IMR-90 (cell line): ENCODE results near the gene MYCBP. TPM values are rescaled to one million over a fixed set of nuclear protein-coding genes. Genes with fewer than 3 reads are reported as not detected.

ENCODE experiments used
- ATAC-seq: fragments of 200-7000 bp; cut with Tn5 transposase; 2 replicates; pipeline ENCODE4 v1.9.1; 2020; ENCODE audit warnings: low read depth, mild to moderate bottlenecking, moderate library complexity
- BruUV-seq: library from RNA; stranded (reverse); fragments of 400-500 nt; replicated peaks from 2 replicates; lab custom pipeline; 2021; lab: Mats Ljungman, UMichigan
- CTCF ChIA-PET: fragments of 300-600 bp; formaldehyde crosslinking; extraction: SDS; loops from one replicate; lab custom pipeline; 2021; ENCODE audit warnings: antibody characterized with exemption; lab: Yijun Ruan, JAX
- POLR2A ChIA-PET: fragments of 300-600 bp; sonication (Branson Sonifier 250); formaldehyde crosslinking; loops from one replicate; lab custom pipeline; 2022; ENCODE audit warnings: antibody characterized with exemption; ENCODE audit not compliant: unreplicated experiment; lab: Charles Lee
- DNase-seq: peaks from one replicate; pipeline ENCODE4 v3.0.0; 2013
- H2AFZ ChIP-seq: replicated peaks from 2 replicates; pipeline ENCODE3; 2013; ENCODE audit warnings: low read length, mild to moderate bottlenecking; ENCODE audit not compliant: poor library complexity
- H2AK5ac ChIP-seq: 2 replicates; pipeline ENCODE4 v1.6.1; 2013; ENCODE audit warnings: low read depth, low read length, inconsistent platforms
- H2AK9ac ChIP-seq: replicated peaks from 2 replicates; pipeline ENCODE3; 2013; ENCODE audit warnings: mild to moderate bottlenecking, low read depth, low read length, moderate library complexity; ENCODE audit not compliant: poor library complexity
- H2BK120ac ChIP-seq: 2 replicates; pipeline ENCODE4 v1.6.1; 2013; ENCODE audit warnings: low read depth, low read length, inconsistent platforms
- H2BK15ac ChIP-seq: 3 replicates; pipeline ENCODE4 v1.6.1; 2013; ENCODE audit warnings: low read depth, low read length, inconsistent platforms
- H2BK20ac ChIP-seq: 2 replicates; pipeline ENCODE4 v1.6.1; 2013; ENCODE audit warnings: low read depth, mild to moderate bottlenecking, inconsistent platforms, low read length, moderate library complexity
- H2BK5ac ChIP-seq: 2 replicates; pipeline ENCODE4 v1.6.1; 2013; ENCODE audit warnings: mild to moderate bottlenecking, low read depth, low read length, inconsistent platforms; ENCODE audit not compliant: poor library complexity, severe bottlenecking
- H3K14ac ChIP-seq: replicated peaks from 2 replicates; pipeline ENCODE4 v1.6.1; 2013; ENCODE audit warnings: low read depth, low read length, inconsistent platforms
- H3K18ac ChIP-seq: 2 replicates; pipeline ENCODE4 v1.6.1; 2013; ENCODE audit warnings: low read depth, low read length, control low read depth
- H3K23ac ChIP-seq: 2 replicates; pipeline ENCODE4 v1.6.1; 2013; ENCODE audit warnings: low read depth, low read length, inconsistent platforms
- H3K27ac ChIP-seq: 2 replicates; pipeline ENCODE4 v1.5.1; 2013; ENCODE audit warnings: mild to moderate bottlenecking, control low read depth, low read length; ENCODE audit not compliant: insufficient read depth
- H3K27me3 ChIP-seq: 2 replicates; pipeline ENCODE4 v1.6.1; 2013; ENCODE audit warnings: low read length; ENCODE audit not compliant: control insufficient read depth, insufficient read depth
- H3K36me3 ChIP-seq: 2 replicates; pipeline ENCODE4 v1.6.1; 2013; ENCODE audit warnings: low read length, mixed read lengths; ENCODE audit not compliant: control insufficient read depth, insufficient read depth
- H3K4ac ChIP-seq: 2 replicates; pipeline ENCODE4 v1.6.1; 2013; ENCODE audit warnings: low read depth, low read length, inconsistent platforms
- H3K4me1 ChIP-seq: 2 replicates; pipeline ENCODE4 v1.6.1; 2013; ENCODE audit warnings: low read length, mixed read lengths; ENCODE audit not compliant: control insufficient read depth, insufficient read depth
- H3K4me2 ChIP-seq: 2 replicates; pipeline ENCODE4 v1.6.1; 2013; ENCODE audit warnings: low read depth, mild to moderate bottlenecking, control low read depth, low read length, moderate library complexity
- H3K4me3 ChIP-seq: 2 replicates; pipeline ENCODE4 v1.5.1; 2013; ENCODE audit warnings: low read depth, mild to moderate bottlenecking, control low read depth, low read length, moderate library complexity; ENCODE audit not compliant: insufficient read depth
- H3K56ac ChIP-seq: 2 replicates; pipeline ENCODE4 v1.6.1; 2013; ENCODE audit warnings: low read length, inconsistent platforms; ENCODE audit not compliant: insufficient read depth; ENCODE audit errors: extremely low read depth
- H3K79me1 ChIP-seq, 2 experiments: 2 replicates each; pipeline ENCODE4 v1.6.1; 2013; ENCODE audit warnings: low read length in 2 of 2, inconsistent platforms in 1 of 2, low read depth in 1 of 2
- H3K9ac ChIP-seq: 2 replicates; pipeline ENCODE4 v1.6.1; 2013; ENCODE audit warnings: low read depth, low read length, control low read depth
- H3K9me1 ChIP-seq: 2 replicates; pipeline ENCODE4 v1.6.1; 2013; ENCODE audit warnings: low read length, inconsistent platforms; ENCODE audit not compliant: insufficient read depth
- H3K9me3 ChIP-seq: 2 replicates; pipeline ENCODE4 v1.6.1; 2013; ENCODE audit warnings: low read length; ENCODE audit not compliant: control insufficient read depth, insufficient read depth
- H4K20me1 ChIP-seq: 2 replicates; pipeline ENCODE4 v1.6.1; 2013; ENCODE audit warnings: low read length, inconsistent platforms; ENCODE audit not compliant: insufficient read depth
- H4K5ac ChIP-seq: 2 replicates; pipeline ENCODE4 v1.6.1; 2013; ENCODE audit warnings: mild to moderate bottlenecking, low read depth, low read length, control low read depth
- H4K8ac ChIP-seq, 2 experiments: 2 replicates each; pipeline ENCODE4 v1.6.1; 2013; ENCODE audit warnings: low read depth in 2 of 2, low read length in 2 of 2, control low read depth in 1 of 2, inconsistent platforms in 1 of 2
- H4K91ac ChIP-seq: 2 replicates; pipeline ENCODE4 v1.6.1; 2013; ENCODE audit warnings: low read depth, low read length, inconsistent platforms; ENCODE audit not compliant: insufficient read depth
- BHLHE40 ChIP-seq: fragments of 150-350 bp; IDR thresholded peaks from 2 replicates; pipeline ENCODE4 v1.6.1; 2016; ENCODE audit warnings: mild to moderate bottlenecking, low read depth, low read length
- CEBPB ChIP-seq: IDR thresholded peaks from 2 replicates; pipeline ENCODE4 v1.6.1; 2012; ENCODE audit warnings: low read depth, low read length, improper control_type of control experiment
- CHD1 ChIP-seq: IDR thresholded peaks from 2 replicates; pipeline ENCODE4 v1.6.1; 2012; ENCODE audit warnings: low read depth, low read length, improper control_type of control experiment
- FOS ChIP-seq: fragments of 150-350 bp; IDR thresholded peaks from 2 replicates; pipeline ENCODE4 v1.6.1; 2016; ENCODE audit warnings: low read depth, low read length
- MAFK ChIP-seq: IDR thresholded peaks from 2 replicates; pipeline ENCODE4 v1.6.1; 2012; ENCODE audit warnings: low read depth, low read length, improper control_type of control experiment
- MAZ ChIP-seq: IDR thresholded peaks from 2 replicates; pipeline ENCODE4 v1.6.1; 2012; ENCODE audit warnings: low read depth, mild to moderate bottlenecking, low read length, improper control_type of control experiment, moderate library complexity, borderline replicate concordance
- MXI1 ChIP-seq: IDR thresholded peaks from 2 replicates; pipeline ENCODE4 v1.6.1; 2012; ENCODE audit warnings: low read depth, mild to moderate bottlenecking, low read length, moderate library complexity, borderline replicate concordance
- NFE2L2 ChIP-seq: fragments of 150-350 bp; IDR thresholded peaks from 2 replicates; pipeline ENCODE4 v1.6.1; 2016; ENCODE audit warnings: low read depth, mild to moderate bottlenecking, low read length
- POLR2A ChIP-seq: IDR thresholded peaks from 2 replicates; pipeline ENCODE4 v1.6.1; 2012; ENCODE audit warnings: mild to moderate bottlenecking, low read depth, low read length
- RAD21 ChIP-seq: IDR thresholded peaks from 2 replicates; pipeline ENCODE4 v1.6.1; 2012; ENCODE audit warnings: low read length, improper control_type of control experiment
- RCOR1 ChIP-seq: IDR thresholded peaks from 2 replicates; pipeline ENCODE4 v1.6.1; 2012; ENCODE audit warnings: mild to moderate bottlenecking, low read length, improper control_type of control experiment; ENCODE audit not compliant: insufficient replicate concordance
- RFX5 ChIP-seq: IDR thresholded peaks from 2 replicates; pipeline ENCODE4 v1.8.0; 2012; ENCODE audit warnings: low read depth, mild to moderate bottlenecking, low read length, moderate library complexity
- SMC3 ChIP-seq: fragments of 150-350 bp; IDR thresholded peaks from 2 replicates; pipeline ENCODE4 v1.6.1; 2016; ENCODE audit warnings: low read depth, mild to moderate bottlenecking, antibody characterized with exemption, low read length, moderate library complexity
- WGBS, 2 experiments: methylation state at CpG; one replicate each; pipeline versions ENCODE4 v1.1.5 to v1.1.7; 2013; ENCODE audit warnings: missing lambda C conversion rate in 2 of 2; ENCODE audit not compliant: insufficient read length in 1 of 2; ENCODE audit errors: extremely low coverage in 2 of 2; 5-methylcytosine and 5-hydroxymethylcytosine counted together
- dilution Hi-C: fragments of 300-500 bp; cut with HindIII; formaldehyde crosslinking; loops from one replicate; pipeline ENCODE4 v1.14.3; 2018; ENCODE audit warnings: low sequenced_read_pairs; ENCODE audit not compliant: unreplicated experiment
- in situ Hi-C: fragments of 300-500 bp; cut with MboI; formaldehyde crosslinking; loops from 3 replicates; pipeline ENCODE4 v1.14.3; 2019; ENCODE audit warnings: low sequenced_read_pairs, inconsistent platforms, mixed read lengths
- intact Hi-C: fragments of 100-400 bp; cut with micrococcal nuclease; formaldehyde crosslinking; loops from 2 replicates; pipeline ENCODE4 v1.10.0; 2022
- polyA plus RNA-seq, 3 experiments: library from polyadenylated mRNA; depleted of rRNA; stranded (reverse); fragments of >200 nt; gene quantifications; 2 replicates each; pipeline ENCODE4 v1.2.3, GENCODE V29; 2012; ENCODE audit warnings: low replicate concordance in 1 of 3
- total RNA-seq: library from RNA; depleted of rRNA; stranded (reverse); fragments of >200 nt; gene quantifications from 2 replicates; pipeline ENCODE4 v1.2.3, GENCODE V29; 2012
- TF ChIP-seq, protein P1 (sequence below): fragments of 150-350 bp; IDR thresholded peaks from 2 replicates; pipeline ENCODE4 v1.6.1; 2017; ENCODE audit warnings: mild to moderate bottlenecking, antibody characterized with exemption, low read length, low read depth
- TF ChIP-seq, protein P2 (sequence below): fragments of 150-350 bp; IDR thresholded peaks from 2 replicates; pipeline ENCODE4 v1.6.1; 2016; ENCODE audit warnings: low read depth, mild to moderate bottlenecking, low read length, moderate library complexity, borderline replicate concordance

MYCBP gene
- total and polyA plus RNA-seq, 2 of the 4 experiments (the other 2 are of a cell fraction), result 9.9 to 11.9 TPM

DNA sequence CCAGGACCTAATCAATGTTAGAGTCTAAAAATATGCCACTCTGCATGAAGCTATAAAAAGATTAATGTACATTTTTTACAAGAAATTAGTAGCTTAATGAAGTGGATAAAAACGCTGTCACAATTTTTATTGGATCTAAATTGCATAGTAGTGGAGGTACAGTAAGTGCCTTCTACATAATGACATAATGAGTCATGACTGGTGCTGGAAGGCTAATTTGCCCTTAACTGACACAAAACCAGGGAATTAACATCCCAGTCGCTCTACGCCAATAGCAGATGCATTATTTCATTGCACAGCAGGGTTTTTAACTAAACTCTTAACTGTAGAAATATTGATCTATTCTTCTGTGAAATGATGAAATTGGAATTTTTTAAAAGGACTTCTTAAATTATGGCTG is 46.9 kb downstream of the MYCBP start:
- Histone ChIP-seq H3K27ac (no peak overlapping the region), H3K36me3 (no peaks in the 10 kb centered on the region), H3K4me3 (no peak overlapping the region), H3K9ac (no peak overlapping the region), H4K20me1 (no peaks in the 10 kb centered on the region), H2BK5ac (no peak overlapping the region), H3K18ac (no peak overlapping the region), H3K4me1 (peaks cover 4% of the 10 kb centered on the region; the same call in 1 of the 2 replicates), H3K9me1 (no peaks in the 10 kb centered on the region), H3K23ac (no peak overlapping the region), H2BK120ac (no peak overlapping the region), H2AK9ac (no peak overlapping the region), H2AFZ (no peak overlapping the region), H3K14ac (no peak overlapping the region), H2AK5ac (no peak overlapping the region), H3K27me3 (peaks cover 54% of the 10 kb centered on the region), H3K4me2 (no peak overlapping the region), H3K4ac (no peak overlapping the region), H4K8ac (no peak overlapping the region), H4K91ac (no peak overlapping the region), H4K5ac (no peak overlapping the region), H3K79me1 (no peaks in the 10 kb centered on the region), H3K9me3 (no peaks in the 10 kb centered on the region), H3K56ac (no peak overlapping the region), H2BK15ac (no peak overlapping the region), H2BK20ac (no peak overlapping the region)
- no peak for ATAC-seq
- BruUV-seq, result no TSS peak
- ChIA-PET POLR2A (no interaction called here), CTCF (interaction anchor here (0.7 to 1.3 kb wide), 3 partner anchors 9 to 304 kb away, joined by 3 to 5 read pairs (median 3); no protein-coding TSS in a partner anchor)
- intact Hi-C loops (no loop called here), in situ Hi-C loops (no loop called here), dilution Hi-C loops (no loop called here)
- no CpG with 5 or more reads among the region's 3 CpGs for WGBS, 2 experiments
- DNase-seq, result no peak
- TF ChIP-seq NFE2L2 (no peak), RAD21 (no peak), BHLHE40 (no peak), MAFK (no peak), MXI1 (no peak), RFX5 (no peak), FOS (no peak), CEBPB (no peak), POLR2A (no peak), SMC3 (no peak), MAZ (no peak), RCOR1 (no peak), CHD1 (no peak)
- TF ChIP-seq, protein P1, sequence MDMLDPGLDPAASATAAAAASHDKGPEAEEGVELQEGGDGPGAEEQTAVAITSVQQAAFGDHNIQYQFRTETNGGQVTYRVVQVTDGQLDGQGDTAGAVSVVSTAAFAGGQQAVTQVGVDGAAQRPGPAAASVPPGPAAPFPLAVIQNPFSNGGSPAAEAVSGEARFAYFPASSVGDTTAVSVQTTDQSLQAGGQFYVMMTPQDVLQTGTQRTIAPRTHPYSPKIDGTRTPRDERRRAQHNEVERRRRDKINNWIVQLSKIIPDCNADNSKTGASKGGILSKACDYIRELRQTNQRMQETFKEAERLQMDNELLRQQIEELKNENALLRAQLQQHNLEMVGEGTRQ, result no peak
- TF ChIP-seq, protein P2, sequence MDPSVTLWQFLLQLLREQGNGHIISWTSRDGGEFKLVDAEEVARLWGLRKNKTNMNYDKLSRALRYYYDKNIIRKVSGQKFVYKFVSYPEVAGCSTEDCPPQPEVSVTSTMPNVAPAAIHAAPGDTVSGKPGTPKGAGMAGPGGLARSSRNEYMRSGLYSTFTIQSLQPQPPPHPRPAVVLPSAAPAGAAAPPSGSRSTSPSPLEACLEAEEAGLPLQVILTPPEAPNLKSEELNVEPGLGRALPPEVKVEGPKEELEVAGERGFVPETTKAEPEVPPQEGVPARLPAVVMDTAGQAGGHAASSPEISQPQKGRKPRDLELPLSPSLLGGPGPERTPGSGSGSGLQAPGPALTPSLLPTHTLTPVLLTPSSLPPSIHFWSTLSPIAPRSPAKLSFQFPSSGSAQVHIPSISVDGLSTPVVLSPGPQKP, result no peak
